Uterus (tissue), 2 donors: ENCODE measurements around the gene MYL7.

Experiments
- POLR2A ChIP-seq, 2 donors: fragments of 450-650 bp; IDR thresholded peaks; one replicate each; pipeline ENCODE4 v1.6.1; 2016; ENCODE audit warnings: antibody characterized with exemption in 2 of 2, mild to moderate bottlenecking in 1 of 2, moderate library complexity in 1 of 2
- TF ChIP-seq, protein P1 (sequence below), 4 experiments: fragments of 200-600 bp in 2 of 4; fragments of 450-650 bp in 2 of 4; sonication (generic) in 2 of 4; IDR thresholded peaks; one replicate each; pipeline ENCODE4 v1.5.1; 2016 to 2019; ENCODE audit warnings: antibody characterized with exemption in 4 of 4, mild to moderate bottlenecking in 2 of 4, moderate library complexity in 1 of 4

- TF ChIP-seq, protein P1, sequence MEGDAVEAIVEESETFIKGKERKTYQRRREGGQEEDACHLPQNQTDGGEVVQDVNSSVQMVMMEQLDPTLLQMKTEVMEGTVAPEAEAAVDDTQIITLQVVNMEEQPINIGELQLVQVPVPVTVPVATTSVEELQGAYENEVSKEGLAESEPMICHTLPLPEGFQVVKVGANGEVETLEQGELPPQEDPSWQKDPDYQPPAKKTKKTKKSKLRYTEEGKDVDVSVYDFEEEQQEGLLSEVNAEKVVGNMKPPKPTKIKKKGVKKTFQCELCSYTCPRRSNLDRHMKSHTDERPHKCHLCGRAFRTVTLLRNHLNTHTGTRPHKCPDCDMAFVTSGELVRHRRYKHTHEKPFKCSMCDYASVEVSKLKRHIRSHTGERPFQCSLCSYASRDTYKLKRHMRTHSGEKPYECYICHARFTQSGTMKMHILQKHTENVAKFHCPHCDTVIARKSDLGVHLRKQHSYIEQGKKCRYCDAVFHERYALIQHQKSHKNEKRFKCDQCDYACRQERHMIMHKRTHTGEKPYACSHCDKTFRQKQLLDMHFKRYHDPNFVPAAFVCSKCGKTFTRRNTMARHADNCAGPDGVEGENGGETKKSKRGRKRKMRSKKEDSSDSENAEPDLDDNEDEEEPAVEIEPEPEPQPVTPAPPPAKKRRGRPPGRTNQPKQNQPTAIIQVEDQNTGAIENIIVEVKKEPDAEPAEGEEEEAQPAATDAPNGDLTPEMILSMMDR (IDR thresholded peaks at IDR 0.05) = no peak
- TF ChIP-seq POLR2A (IDR thresholded peaks at IDR 0.05) = no peak
Observed at GRCh38 chr7:44144426-44144967, 3.4 kb upstream of the MYL7 start.
